Prostate gland (tissue), 2 donors: ENCODE measurements around the gene RASSF1. TPM values are rescaled to one million over a fixed set of nuclear protein-coding genes. Genes with fewer than 3 reads are reported as not detected.

Experiments
- DNase-seq: peaks from one replicate; pipeline ENCODE4 v3.0.0-alpha.2; 2019; ENCODE audit warnings: low spot score
- H3K27ac ChIP-seq, 2 donors: fragments of 200-600 bp; sonication (generic); 2 replicates each; pipeline ENCODE4 v1.5.1; 2017 to 2019
- H3K27me3 ChIP-seq: fragments of 200-600 bp; sonication (generic); replicated peaks from 2 replicates; pipeline ENCODE4 v1.5.1; 2019; ENCODE audit not compliant: insufficient read depth
- H3K36me3 ChIP-seq, 2 donors: fragments of 200-600 bp; sonication (generic); 1 replicate in 1 of 2; 2 replicates in 1 of 2; pipeline versions ENCODE4 v1.5.1 to v1.8.1; 2017 to 2019
- H3K4me1 ChIP-seq: fragments of 200-600 bp; sonication (generic); replicated peaks from 2 replicates; pipeline ENCODE4 v1.5.1; 2019
- H3K4me3 ChIP-seq, 2 donors: fragments of 200-600 bp; sonication (generic); 2 replicates each; pipeline ENCODE4 v1.5.1; 2017 to 2019
- H3K9me3 ChIP-seq: fragments of 200-600 bp; sonication (generic); 2 replicates; pipeline ENCODE4 v1.5.1; 2017
- POLR2A ChIP-seq: fragments of 450-650 bp; IDR thresholded peaks from one replicate; pipeline ENCODE4 v1.6.1; 2016; ENCODE audit warnings: antibody characterized with exemption, mild to moderate bottlenecking
- POLR2AphosphoS5 ChIP-seq: sonication (generic); formaldehyde crosslinking; IDR thresholded peaks from one replicate; pipeline ENCODE4 v1.6.1; 2017; ENCODE audit warnings: antibody characterized with exemption
- WGBS: methylation state at CpG from one replicate; pipeline ENCODE4 v1.1.5; 2018; 5-methylcytosine and 5-hydroxymethylcytosine counted together
- intact Hi-C: fragments of 100-400 bp; cut with DNase I; formaldehyde crosslinking; loops from one replicate; pipeline ENCODE4 v1.14.2; 2022
- total RNA-seq, 2 donors: library from RNA; depleted of rRNA; stranded (reverse); fragments of >200 nt; gene quantifications; one replicate each; pipeline ENCODE4 v1.1.0, GENCODE V29; 2016
- TF ChIP-seq, protein P1 (sequence below), 4 experiments: fragments of 200-600 bp in 2 of 4; fragments of 450-650 bp in 2 of 4; sonication (generic) in 2 of 4; IDR thresholded peaks; 1 replicate in 3 of 4; 2 replicates in 1 of 4; pipeline ENCODE4 v1.5.1; 2016 to 2019; ENCODE audit warnings: antibody characterized with exemption in 4 of 4, mild to moderate bottlenecking in 2 of 4, moderate library complexity in 2 of 4

The RASSF1 gene
- total RNA-seq, 2 donors from 2014 or later: 23.8 to 36.6 TPM

DNA sequence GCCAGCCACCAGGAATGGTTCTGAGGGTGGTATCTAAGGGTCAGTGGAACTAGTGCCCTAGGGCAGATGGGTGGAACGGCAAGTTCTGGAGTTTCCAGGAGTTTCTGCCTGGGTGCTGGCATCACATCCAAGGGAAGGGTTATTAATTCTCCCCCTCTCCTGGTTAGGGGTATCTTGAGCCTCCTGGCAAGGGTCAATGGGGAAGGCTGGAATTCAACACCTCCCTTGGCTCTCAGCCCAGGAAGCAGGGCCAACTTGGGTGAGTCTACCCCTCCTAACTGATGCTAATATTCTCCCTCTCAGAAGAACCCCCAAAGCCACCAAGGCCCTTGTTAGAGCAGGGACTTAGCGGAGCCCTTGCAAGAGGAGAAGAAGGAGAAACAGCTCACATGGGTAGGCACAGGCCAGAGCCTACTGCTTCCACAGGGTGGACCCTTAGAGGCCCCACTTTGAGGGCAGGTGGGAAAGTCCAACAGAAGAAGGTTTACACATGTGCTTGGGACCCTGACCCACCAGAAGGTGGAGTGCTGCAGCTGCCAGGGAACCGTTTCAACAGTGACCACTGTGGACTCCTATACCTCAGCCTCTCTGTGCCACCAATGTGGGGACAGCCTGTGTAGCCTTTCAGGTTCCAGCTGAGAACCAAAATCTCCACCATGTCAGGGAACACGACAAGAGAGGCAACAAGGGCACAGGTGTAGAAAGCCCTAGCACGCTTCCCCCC, 15.4 kb upstream of the RASSF1 start:
- Histone ChIP-seq H3K4me3 (peak overlapping the region in 1 of 2 donors; percentile 18), H3K36me3 (no peaks in the 10 kb centered on the region), H3K4me1 (peaks cover 32% of the 10 kb centered on the region), H3K27ac (peak overlapping the region in 1 of 2 donors; percentile 36), H3K9me3 (no peaks in the 10 kb centered on the region), H3K27me3 (no peaks in the 10 kb centered on the region)
- TF ChIP-seq POLR2AphosphoS5: no peak
- intact Hi-C loops: loop anchor here (5.0 to 10.0 kb wide), 2 partner anchors 256 to 1029 kb away; partner anchors contain the start of genes CISH and MANF
- WGBS: 44% methylated on average over 5 of the region's 5 CpGs
- DNase-seq: no peak

DNA sequence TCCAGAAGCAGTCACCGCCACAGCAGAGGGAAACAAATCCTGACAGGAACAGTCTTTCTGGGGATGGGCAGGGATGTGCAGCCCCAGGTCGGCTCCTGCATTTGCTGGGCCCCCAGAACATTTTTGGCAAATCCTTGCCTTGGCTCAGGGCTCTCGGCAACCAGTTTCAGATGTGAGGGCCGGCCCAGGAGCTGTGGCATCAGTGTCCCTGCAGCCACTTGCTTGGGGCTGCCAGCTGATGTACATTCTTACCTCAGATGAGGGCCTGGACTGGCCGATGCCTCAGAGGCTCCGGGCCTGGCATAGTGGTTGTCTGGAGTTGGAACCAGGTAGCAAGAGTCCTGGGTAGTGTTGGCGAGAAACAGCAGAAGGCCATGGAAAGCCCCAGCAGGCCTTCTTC, 14.2 kb upstream of the RASSF1 start:
- Histone ChIP-seq H3K27ac (no peak overlapping the region), H3K36me3 (no peaks in the 10 kb centered on the region), H3K4me3 (no peak overlapping the region), H3K9me3 (no peaks in the 10 kb centered on the region), H3K27me3 (no peaks in the 10 kb centered on the region), H3K4me1 (peaks cover 33% of the 10 kb centered on the region)
- DNase-seq: no peak
- TF ChIP-seq POLR2A (no peak), POLR2AphosphoS5 (no peak)
- TF ChIP-seq, protein P1, sequence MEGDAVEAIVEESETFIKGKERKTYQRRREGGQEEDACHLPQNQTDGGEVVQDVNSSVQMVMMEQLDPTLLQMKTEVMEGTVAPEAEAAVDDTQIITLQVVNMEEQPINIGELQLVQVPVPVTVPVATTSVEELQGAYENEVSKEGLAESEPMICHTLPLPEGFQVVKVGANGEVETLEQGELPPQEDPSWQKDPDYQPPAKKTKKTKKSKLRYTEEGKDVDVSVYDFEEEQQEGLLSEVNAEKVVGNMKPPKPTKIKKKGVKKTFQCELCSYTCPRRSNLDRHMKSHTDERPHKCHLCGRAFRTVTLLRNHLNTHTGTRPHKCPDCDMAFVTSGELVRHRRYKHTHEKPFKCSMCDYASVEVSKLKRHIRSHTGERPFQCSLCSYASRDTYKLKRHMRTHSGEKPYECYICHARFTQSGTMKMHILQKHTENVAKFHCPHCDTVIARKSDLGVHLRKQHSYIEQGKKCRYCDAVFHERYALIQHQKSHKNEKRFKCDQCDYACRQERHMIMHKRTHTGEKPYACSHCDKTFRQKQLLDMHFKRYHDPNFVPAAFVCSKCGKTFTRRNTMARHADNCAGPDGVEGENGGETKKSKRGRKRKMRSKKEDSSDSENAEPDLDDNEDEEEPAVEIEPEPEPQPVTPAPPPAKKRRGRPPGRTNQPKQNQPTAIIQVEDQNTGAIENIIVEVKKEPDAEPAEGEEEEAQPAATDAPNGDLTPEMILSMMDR (IDR thresholded peaks at IDR 0.05): no peak
- intact Hi-C loops: loop anchor here (5.0 to 10.0 kb wide), 2 partner anchors 257 to 1030 kb away; partner anchors contain the start of genes CISH and MANF
- 87% methylated on average over 7 of the region's 7 CpGs for WGBS

DNA sequence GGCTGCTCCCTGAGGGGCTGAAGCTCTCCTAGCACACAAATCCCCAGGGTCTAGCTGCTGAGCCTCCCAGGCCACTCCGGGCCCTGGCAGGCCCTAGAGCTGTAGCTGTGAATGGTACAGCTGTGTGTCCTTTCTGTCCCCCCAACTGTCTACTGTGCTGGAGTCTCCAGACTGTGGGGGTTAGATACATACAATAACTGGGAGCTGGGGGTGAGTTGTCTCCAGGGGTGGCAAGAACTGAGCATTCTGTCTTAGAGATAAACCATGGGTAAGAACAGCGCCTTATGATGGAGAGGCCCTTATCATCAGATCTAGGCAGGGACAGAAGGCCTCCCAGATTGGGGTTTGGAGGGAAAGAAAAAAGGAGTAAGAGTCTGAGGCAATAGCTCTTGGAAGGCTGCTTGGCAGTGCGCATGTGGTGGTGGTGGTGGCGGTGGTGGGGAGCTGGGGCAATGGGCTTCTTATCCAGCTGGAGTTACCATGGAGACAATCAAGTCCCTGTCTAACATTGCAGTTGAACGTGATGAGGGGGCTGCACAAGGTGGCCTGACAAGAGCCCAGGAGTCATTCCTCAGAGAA, 13.6 kb upstream of the RASSF1 start:
- Histone ChIP-seq H3K4me1 (peaks cover 38% of the 10 kb centered on the region), H3K36me3 (no peaks in the 10 kb centered on the region)
- WGBS: 62% methylated on average over 5 of the region's 5 CpGs

DNA sequence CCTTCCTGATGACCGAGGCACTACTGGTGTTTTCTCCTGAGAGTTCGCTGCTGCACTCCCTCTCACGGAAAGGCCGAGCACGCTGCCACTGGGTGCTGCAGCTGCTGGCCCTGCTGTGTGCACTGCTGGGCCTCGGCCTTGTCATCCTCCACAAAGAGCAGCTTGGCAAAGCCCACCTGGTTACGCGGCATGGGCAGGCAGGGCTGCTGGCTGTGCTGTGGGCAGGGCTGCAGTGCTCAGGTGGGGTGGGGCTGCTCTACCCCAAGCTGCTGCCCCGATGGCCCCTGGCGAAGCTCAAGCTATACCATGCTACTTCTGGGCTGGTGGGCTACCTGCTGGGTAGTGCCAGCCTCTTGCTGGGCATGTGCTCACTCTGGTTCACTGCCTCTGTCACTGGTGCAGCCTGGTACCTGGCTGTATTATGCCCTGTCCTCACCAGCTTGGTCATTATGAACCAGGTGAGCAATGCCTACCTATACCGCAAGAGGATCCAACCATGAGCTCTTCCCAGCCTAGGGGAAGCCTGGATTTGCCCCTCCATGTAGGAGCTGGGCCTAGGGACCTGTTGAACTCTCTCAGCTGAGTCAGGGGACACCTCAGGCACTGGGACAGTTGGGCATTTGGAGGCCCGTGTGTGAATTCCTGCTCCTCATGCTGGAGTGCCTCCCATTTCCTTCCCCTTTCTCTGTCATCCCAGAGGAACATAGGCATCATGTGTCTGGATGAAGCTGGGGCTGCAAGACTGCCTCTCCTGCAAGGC, 12.8 kb upstream of the RASSF1 start:
- no peak overlapping the region for H3K27ac ChIP-seq
- intact Hi-C loops: loop anchor here (10.0 kb wide), 1 partner anchor 1031 kb away; the partner anchor contains the start of gene MANF
- H3K4me1 ChIP-seq: peaks cover 39% of the 10 kb centered on the region
- no peak overlapping the region for H3K4me3 ChIP-seq
- H3K27me3 ChIP-seq: no peaks in the 10 kb centered on the region
- no peaks in the 10 kb centered on the region for H3K9me3 ChIP-seq
- WGBS: 81% methylated on average over 10 of the region's 12 CpGs
- TF ChIP-seq POLR2AphosphoS5 (no peak), POLR2A (no peak)
- TF ChIP-seq, protein P1 (IDR thresholded peaks at IDR 0.05): no peak
- H3K36me3 ChIP-seq: no peaks in the 10 kb centered on the region
- DNase-seq: no peak

More for the DNA sequence above, 13.6 kb upstream of the RASSF1 start:
- Histone ChIP-seq H3K27ac (no peak overlapping the region), H3K4me3 (no peak overlapping the region), H3K27me3 (no peaks in the 10 kb centered on the region), H3K9me3 (no peaks in the 10 kb centered on the region)
- TF ChIP-seq POLR2A (no peak), POLR2AphosphoS5 (no peak)
- TF ChIP-seq, protein P1 (IDR thresholded peaks at IDR 0.05): no peak
- DNase-seq: no peak
- intact Hi-C loops: loop anchor here (10.0 kb wide), 1 partner anchor 1031 kb away; the partner anchor contains the start of gene MANF

DNA sequence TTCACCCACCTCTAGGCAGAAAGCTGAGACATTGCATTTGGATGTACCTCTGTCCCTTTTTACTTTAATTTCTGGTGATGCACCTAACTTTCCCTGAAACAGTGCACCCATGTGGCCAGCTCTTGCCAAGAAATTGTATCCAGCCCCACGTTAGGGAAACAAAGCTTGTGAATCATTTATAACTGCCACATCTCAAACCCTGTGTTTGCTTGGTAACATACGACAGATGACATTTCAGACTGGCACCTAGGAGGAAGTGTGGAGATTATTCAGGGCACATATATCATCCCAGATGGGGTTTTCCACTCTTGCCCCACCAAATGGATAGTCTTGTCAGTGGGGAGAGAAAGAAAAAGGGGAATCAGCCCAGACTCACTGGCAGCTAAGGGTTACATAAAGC, 12.1 kb upstream of the RASSF1 start:
- 15% methylated on average over 2 of the region's 2 CpGs for WGBS
- TF ChIP-seq POLR2AphosphoS5: no peak
- TF ChIP-seq, protein P1 (IDR thresholded peaks at IDR 0.05): no peak
- no peak for TF ChIP-seq POLR2A
- Histone ChIP-seq H3K27ac (no peak overlapping the region), H3K4me3 (no peak overlapping the region), H3K4me1 (peaks cover 37% of the 10 kb centered on the region), H3K36me3 (no peaks in the 10 kb centered on the region), H3K9me3 (no peaks in the 10 kb centered on the region), H3K27me3 (no peaks in the 10 kb centered on the region)
- DNase-seq: no peak
- intact Hi-C loops: loop anchor here (10.0 kb wide), 1 partner anchor 1032 kb away; the partner anchor contains the start of gene MANF
